GM19324 (cell line): ENCODE results near the gene MYCBP2.
"Not testable (repeated sequence)": the region's sequence is repeated elsewhere in the genome, so short reads cannot be mapped to it uniquely, and the experiment has no call there.

Experiments
- ATAC-seq: cut with Tn5 transposase; IDR thresholded peaks from one replicate; pipeline ENCODE4 v1.9.1; 2021; ENCODE audit warnings: mild to moderate bottlenecking, moderate library complexity; ENCODE audit not compliant: unreplicated experiment, low FRiP score

Gene MYCBP2

GRCh38 chr13:77326905-77327604 is at the start of gene MYCBP2:
Gene MYCBP2 (minus strand): TSS chr13:77327094. CDS start chr13:77326775, 319 bp downstream.
- ATAC-seq = peak; percentile 63

- ATAC-seq = no peak
Measured at GRCh38 chr13:77375560-77376108, 48.7 kb upstream of the MYCBP2 start.

GRCh38 chr13:77374786-77375185 is 47.9 kb upstream of the MYCBP2 start:
- ATAC-seq = no peak

GRCh38 chr13:77374339-77374738 is 47.4 kb upstream of the MYCBP2 start:
- ATAC-seq = no peak

DNA sequence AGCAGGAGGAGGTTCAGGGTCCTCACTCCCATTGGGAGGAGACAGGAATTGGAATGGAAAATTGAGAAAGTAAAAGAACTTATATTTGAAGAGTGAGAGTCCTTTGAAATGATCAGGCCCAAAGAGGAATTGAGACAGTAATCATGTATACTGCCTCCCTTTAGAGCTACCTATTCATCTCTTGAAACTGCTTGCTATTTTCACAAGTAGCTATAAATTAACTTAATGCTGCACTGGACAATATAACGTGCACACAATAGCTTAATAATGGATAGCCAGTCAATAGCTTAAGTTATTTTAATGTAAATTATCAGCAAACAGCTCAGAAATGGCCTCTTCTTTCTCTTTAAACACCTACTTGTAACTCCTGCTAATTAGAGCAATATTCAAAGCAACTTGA is 46.6 kb upstream of the MYCBP2 start:
- ATAC-seq = no peak

DNA sequence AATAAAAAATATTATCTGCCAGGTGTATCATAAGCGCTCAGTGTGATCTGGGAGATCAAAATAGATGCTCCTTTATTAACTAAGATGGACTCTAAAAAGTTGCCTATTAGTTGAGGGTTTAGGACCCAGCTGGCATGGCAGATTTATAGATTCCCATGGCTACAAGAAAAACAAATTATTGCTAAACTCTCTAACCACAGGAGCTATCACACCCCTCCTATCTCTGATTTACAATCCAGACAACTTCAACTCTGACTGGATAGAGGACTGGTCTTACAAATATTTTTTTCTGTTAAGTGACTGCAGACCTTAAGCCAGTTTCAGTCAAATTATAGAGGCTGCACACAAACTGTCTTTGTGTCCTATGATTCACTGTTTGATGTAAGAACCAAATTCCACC is 45.4 kb upstream of the MYCBP2 start:
- no peak for ATAC-seq

- ATAC-seq = no peak
Measured at GRCh38 chr13:77370888-77371287, 44.0 kb upstream of the MYCBP2 start.

DNA sequence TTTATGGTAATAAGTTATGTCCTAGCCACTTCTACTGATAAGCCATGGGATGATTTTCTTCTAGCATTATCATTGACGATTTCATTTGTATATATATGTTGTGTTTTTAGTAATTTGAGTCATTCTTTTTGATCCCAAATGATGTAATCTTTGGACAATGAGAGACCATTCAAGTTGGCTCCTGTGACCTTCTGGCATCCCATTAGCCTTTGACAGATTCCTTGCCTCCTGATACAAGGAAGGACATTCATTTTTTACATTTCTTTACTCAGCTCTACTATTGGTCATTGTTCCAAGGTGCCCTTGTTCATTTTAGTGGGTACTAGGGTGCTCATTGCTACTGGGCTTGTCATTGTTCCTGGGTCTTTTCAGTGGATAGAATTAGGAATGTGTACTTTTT is 35.3 kb upstream of the MYCBP2 start:
- no peak for ATAC-seq

- ATAC-seq = no peak
Measured at GRCh38 chr13:77360032-77360685, 33.3 kb upstream of the MYCBP2 start.

DNA sequence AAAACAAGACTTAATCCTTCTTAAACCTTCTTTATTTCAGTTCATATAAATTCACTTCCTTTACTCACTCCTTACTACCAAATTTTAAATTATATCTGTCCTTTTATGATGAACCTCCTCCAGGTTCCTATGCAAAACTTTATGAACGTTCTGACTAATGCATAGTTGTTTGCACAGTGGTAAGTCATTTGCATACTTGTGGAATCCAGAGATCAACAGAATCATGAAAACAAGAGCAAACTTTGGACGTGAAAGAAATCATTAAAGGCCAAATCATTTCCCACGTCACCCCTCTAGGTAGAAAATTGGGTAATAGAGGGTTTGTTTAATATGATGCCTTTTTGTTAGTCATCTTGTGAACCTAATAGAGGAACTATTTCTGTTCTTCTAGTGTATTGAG is 32.3 kb upstream of the MYCBP2 start:
- ATAC-seq = no peak

DNA sequence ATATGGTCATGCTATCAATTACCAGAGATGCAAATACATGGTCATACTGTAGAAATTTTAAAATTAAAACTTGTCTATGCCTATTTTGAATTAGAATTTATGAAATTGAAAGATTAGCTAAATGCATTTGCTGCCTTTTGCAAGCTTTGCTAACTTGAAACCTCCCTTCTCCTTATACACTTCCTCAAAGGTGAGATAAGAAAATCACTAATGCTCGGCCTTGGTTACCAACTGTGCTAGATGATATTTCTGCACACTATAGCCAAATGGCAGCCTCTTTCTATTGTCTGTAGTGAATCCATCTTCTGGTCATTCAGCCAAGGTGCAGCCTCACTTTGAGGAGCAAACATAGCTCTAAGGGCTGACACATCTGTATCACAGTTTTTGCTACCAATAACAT is 31.1 kb upstream of the MYCBP2 start:
- ATAC-seq = no peak

- ATAC-seq = no peak
Measured at GRCh38 chr13:77356155-77356554, 29.3 kb upstream of the MYCBP2 start.

GRCh38 chr13:77353995-77354394 is 27.1 kb upstream of the MYCBP2 start:
- no peak for ATAC-seq

DNA sequence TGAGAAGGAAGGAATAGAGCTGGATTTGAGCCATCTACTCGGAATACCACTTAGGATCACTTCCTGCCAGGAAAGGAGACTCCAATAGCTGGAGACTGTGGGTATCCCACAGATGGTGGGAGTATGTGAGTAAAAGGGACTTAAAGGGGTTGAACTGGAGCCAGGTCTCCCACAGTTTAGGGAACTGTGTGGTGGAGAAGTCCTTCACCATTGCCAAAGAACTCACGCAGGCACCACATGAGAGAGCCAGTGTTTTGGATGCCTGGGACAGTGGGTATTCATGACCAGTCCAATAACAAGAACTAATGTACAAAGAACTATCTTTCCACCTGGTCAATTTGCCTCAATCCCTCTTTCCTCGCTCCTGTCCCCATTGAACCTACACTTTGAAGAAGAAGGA is 24.4 kb upstream of the MYCBP2 start:
- no peak for ATAC-seq

GRCh38 chr13:77350811-77351210 is 23.9 kb upstream of the MYCBP2 start:
- ATAC-seq = no peak

- no peak for ATAC-seq
Measured at GRCh38 chr13:77349365-77349764, 22.5 kb upstream of the MYCBP2 start.

- ATAC-seq = not testable (repeated sequence)
Measured at GRCh38 chr13:77347351-77347750, 20.5 kb upstream of the MYCBP2 start.

DNA sequence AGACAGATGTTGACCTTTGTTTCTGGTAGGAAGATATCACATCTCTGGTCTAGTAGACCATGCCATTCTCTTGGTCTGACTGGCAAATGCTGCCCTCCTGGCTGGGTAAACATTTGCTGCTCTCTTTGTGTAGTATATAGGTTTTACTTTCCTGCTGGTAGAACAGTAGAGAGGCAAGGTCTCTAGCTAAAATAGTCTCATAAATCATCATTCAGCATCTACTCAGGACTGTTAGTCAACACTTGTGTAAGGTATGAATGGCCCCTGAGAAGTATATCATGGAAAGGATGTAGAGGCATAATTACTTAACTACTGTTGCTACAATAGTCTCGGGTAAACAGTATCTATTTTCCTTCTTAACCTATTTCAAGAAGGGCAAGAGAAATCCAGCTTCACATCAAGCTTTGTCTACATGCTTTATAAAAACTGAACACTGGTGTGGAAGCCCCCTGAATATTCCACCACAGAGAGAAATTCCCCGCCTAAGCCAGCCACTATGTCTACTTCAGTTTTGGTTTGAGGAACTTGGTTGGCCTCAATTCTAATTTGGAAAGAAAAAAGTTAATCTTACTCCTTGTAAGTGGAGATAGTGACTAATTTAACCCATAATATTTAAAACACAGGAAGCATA is 18.4 kb upstream of the MYCBP2 start:
- ATAC-seq = peak; percentile 47

DNA sequence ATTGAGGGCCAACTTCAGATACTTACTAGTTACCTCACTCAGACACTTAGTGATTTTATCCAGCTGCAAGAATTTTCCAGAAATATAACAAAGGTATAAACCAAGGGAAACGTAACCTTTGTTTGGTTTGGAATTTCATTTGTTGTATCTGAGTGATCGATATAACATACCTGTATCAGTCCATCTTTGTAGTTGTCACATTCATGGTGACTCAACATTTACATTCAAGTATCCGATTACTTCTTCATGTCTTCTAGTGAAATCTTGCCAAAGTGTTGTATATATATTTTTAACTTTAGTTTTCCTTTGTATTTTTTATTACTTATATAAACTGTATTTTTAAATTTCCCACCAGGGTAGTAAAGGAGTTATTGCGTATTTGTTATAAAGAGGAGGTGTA is 16.9 kb upstream of the MYCBP2 start:
- no peak for ATAC-seq

DNA sequence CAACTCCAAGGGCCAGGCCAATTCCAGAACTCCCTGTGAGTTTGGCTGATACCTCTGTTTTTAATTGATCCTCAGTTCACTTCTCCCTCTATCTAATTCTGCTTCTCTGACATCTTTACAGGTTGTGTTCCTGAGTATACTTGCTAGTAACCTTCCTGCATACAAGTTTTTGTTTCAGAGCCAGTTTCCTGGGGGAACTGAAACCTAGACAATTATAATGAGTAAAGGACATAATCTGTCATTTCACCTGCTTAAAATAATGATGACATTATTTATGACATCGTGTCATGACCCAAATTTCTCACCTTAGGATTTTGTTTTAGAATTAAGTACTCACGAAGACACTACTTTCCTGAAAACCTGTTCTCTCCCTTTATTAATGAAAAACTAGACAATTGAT is 12.5 kb upstream of the MYCBP2 start:
- ATAC-seq = peak; percentile 54

DNA sequence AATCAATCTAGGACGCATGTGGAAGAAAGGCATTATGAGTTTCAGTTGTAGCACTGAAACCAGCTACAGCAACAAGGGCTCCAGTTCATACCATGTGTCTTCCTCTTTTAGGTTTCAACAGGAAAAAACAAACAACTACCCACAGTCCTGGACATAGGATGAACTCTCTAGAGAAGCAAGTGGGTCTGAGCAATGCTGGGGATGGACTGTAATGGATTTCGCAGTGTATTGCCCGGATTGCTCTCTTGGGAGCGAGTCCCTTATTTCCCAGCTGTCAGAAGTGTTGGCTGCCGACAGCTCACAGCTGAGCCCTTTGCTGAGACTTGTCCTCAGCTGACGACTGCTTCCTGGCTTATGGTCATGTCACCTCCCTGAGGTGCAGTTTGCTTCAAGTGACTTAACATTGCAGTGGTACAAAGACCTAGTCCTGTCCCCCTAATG is 12.1 kb upstream of the MYCBP2 start:
- ATAC-seq = peak; percentile 62
